ENCODE data around the gene PAH. TPM values are rescaled to one million over a fixed set of nuclear protein-coding genes. Genes with fewer than 3 reads are reported as not detected.
A peak's percentile ranks its signal among the peaks of the same experiment; 100 is the strongest.

PAH gene
- total and polyA plus RNA-seq, 2 of the 13 experiments (the other 11 are each of a cell fraction or from before 2014, with no cell fraction given) = 192 to 451 TPM

GRCh38 chr12:102939059-102939458 is 22.0 kb upstream of the PAH start:
- Histone ChIP-seq H3K27ac (ENCODE audit: extremely low read length, insufficient read depth, low read length) (no peak overlapping the region), H3K4me1 (ENCODE audit: insufficient read depth, low read length) (peaks cover 21% of the 10 kb centered on the region), H2AFZ (ENCODE audit: low read length) (peak overlapping the region; percentile 60), H3K27me3 (ENCODE audit: control insufficient read depth in 1 of 2, insufficient read depth in 2 of 2, low read length in 2 of 2) (no peaks in the 10 kb centered on the region), H3K4me3 (replicated peaks in 1 of 3; ENCODE audit: insufficient read depth in 1 of 3, low read depth in 2 of 3, low read length in 3 of 3) (no peak overlapping the region), H3K4me2 (ENCODE audit: low read depth, low read length) (no peak overlapping the region), H3K9ac (ENCODE audit: insufficient read depth, low read depth, low read length) (no peak overlapping the region), H3K36me3 (replicated peaks in 1 of 2; ENCODE audit: control insufficient read depth in 1 of 2, insufficient read depth in 2 of 2, low read length in 2 of 2) (no peaks in the 10 kb centered on the region), H3K9me3 (ENCODE audit: low read length) (no peaks in the 10 kb centered on the region), H4K20me1 (ENCODE audit: insufficient read depth, low read length) (no peaks in the 10 kb centered on the region), H3K79me2 (ENCODE audit: insufficient read depth, low read length) (no peaks in the 10 kb centered on the region)
- CTCF ChIA-PET (ENCODE audit: low intra/inter-chr PET ratio, low total read pairs) = interaction anchor here (1.7 to 4.9 kb wide), 2 partner anchors 54 to 56 kb away, joined by 6 to 56 read pairs; no protein-coding TSS in a partner anchor
- intact Hi-C loops (cut with micrococcal nuclease; ENCODE audit: unreplicated experiment) (loop anchor here (1.0 kb wide), 1 partner anchor 56 kb away; no protein-coding TSS in a partner anchor), in situ Hi-C loops (cut with HindIII; ENCODE audit: extremely low pct_ligation_motif_present, low pct_unique_long_range_greater_than_20kb) (no loop called here)
- no TSS peak for BruUV-seq (replicated peaks)
- ATAC-seq (peak; percentile 81), FAIRE-seq (no peak), DNase-seq (ENCODE audit: low spot score) (no peak)
- 78% methylated on average over 2 of the region's 2 CpGs for WGBS (ENCODE audit: low lambda C conversion rate)
- TF ChIP-seq KDM2A (CRISPR knock-in tag; IDR thresholded peaks at IDR 0.05; ENCODE audit: borderline replicate concordance, low read depth) (0 out of 2 replicates have a peak, but pooled peaks have one; percentile 6), CTCF (CRISPR knock-in tag; IDR thresholded peaks at IDR 0.05) (peak; percentile 32), MTF2 (CRISPR knock-in tag; IDR thresholded peaks at IDR 0.05; ENCODE audit: borderline replicate concordance) (no peak), POGZ (CRISPR knock-in tag; IDR thresholded peaks at IDR 0.05) (no peak), ZNF333 (CRISPR knock-in tag; IDR thresholded peaks at IDR 0.05; ENCODE audit: borderline replicate concordance) (no peak)
- POLR2A ChIA-PET = interaction anchor here (1.2 to 4.3 kb wide), 5 partner anchors 21 to 56 kb away, joined by 3 to 21 read pairs (median 18); partner anchors contain the start of gene PAH

GRCh38 chr12:102933168-102933567 is 16.1 kb upstream of the PAH start:
- FAIRE-seq (no peak), ATAC-seq (no peak), DNase-seq (ENCODE audit: low spot score) (no peak)
- Histone ChIP-seq H3K27ac (ENCODE audit: extremely low read length, insufficient read depth, low read length) (no peak overlapping the region), H3K27me3 (ENCODE audit: control insufficient read depth in 1 of 2, insufficient read depth in 2 of 2, low read length in 2 of 2) (no peaks in the 10 kb centered on the region), H3K4me3 (replicated peaks in 1 of 3; ENCODE audit: insufficient read depth in 1 of 3, low read depth in 2 of 3, low read length in 3 of 3) (no peak overlapping the region), H3K9me3 (ENCODE audit: low read length) (no peaks in the 10 kb centered on the region), H3K4me1 (ENCODE audit: insufficient read depth, low read length) (peaks cover under 1% of the 10 kb centered on the region; the same call in 1 of the 2 replicates), H3K36me3 (replicated peaks in 1 of 2; ENCODE audit: control insufficient read depth in 1 of 2, insufficient read depth in 2 of 2, low read length in 2 of 2) (no peaks in the 10 kb centered on the region), H3K9ac (ENCODE audit: insufficient read depth, low read depth, low read length) (no peak overlapping the region), H3K4me2 (ENCODE audit: low read depth, low read length) (no peak overlapping the region), H4K20me1 (ENCODE audit: insufficient read depth, low read length) (no peaks in the 10 kb centered on the region), H2AFZ (ENCODE audit: low read length) (no peak overlapping the region), H3K79me2 (ENCODE audit: insufficient read depth, low read length) (no peaks in the 10 kb centered on the region)
- 88% methylated on average over 1 of the region's 1 CpG for WGBS (ENCODE audit: low lambda C conversion rate)
- CTCF ChIA-PET (ENCODE audit: low intra/inter-chr PET ratio, low total read pairs) = no interaction called here
- POLR2A ChIA-PET = no interaction called here
- intact Hi-C loops (cut with micrococcal nuclease; ENCODE audit: unreplicated experiment) = no loop called here
- in situ Hi-C loops (cut with HindIII; ENCODE audit: extremely low pct_ligation_motif_present, low pct_unique_long_range_greater_than_20kb) = no loop called here
- BruUV-seq (replicated peaks) = no TSS peak
- TF ChIP-seq JDP2 (CRISPR knock-in tag; IDR thresholded peaks at IDR 0.05; ENCODE audit: borderline replicate concordance) (no peak), ZNF678 (CRISPR knock-in tag; IDR thresholded peaks at IDR 0.05) (no peak), ZBTB4 (CRISPR knock-in tag; IDR thresholded peaks at IDR 0.05; ENCODE audit: borderline replicate concordance) (no peak), ZFP90 (CRISPR knock-in tag; IDR thresholded peaks at IDR 0.05; ENCODE audit: borderline replicate concordance) (no peak), ZNF557 (CRISPR knock-in tag; IDR thresholded peaks at IDR 0.05) (no peak), GABPB1 (CRISPR knock-in tag; IDR thresholded peaks at IDR 0.05) (no peak), BRD4 (CRISPR knock-in tag; IDR thresholded peaks at IDR 0.05) (no peak), RFXANK (CRISPR knock-in tag; IDR thresholded peaks at IDR 0.05) (no peak), THAP7 (CRISPR knock-in tag; IDR thresholded peaks at IDR 0.05) (no peak)

Measured in HepG2 (cell line).